HepG2 (cell line): ENCODE data around the gene SLC22A4. TPM values are rescaled to one million over a fixed set of nuclear protein-coding genes. Genes with fewer than 3 reads are reported as not detected.

Source experiments
- AGO2 ChIP-seq: fragments of 200-400 bp; formaldehyde crosslinking; optimal IDR thresholded peaks from 2 replicates; pipeline ENCODE3; 2017; ENCODE audit warnings: mild to moderate bottlenecking, low read depth, low read length, moderate library complexity
- BRD4 ChIP-seq: sonication (generic); formaldehyde crosslinking; IDR thresholded peaks from 2 replicates; pipeline ENCODE4 v1.4.0; 2020; ENCODE audit warnings: missing genetic modification reagents
- ESRRA ChIP-seq: sonication (generic); formaldehyde crosslinking; IDR thresholded peaks from 2 replicates; pipeline ENCODE4 v1.5.1; 2020; ENCODE audit warnings: mild to moderate bottlenecking, low read depth, missing genetic modification reagents
- HDAC1 ChIP-seq: sonication (generic); formaldehyde crosslinking; IDR thresholded peaks from 2 replicates; pipeline ENCODE4 v1.5.1; 2020; ENCODE audit warnings: mild to moderate bottlenecking, missing genetic modification reagents
- HMGXB4 ChIP-seq, 2 experiments: sonication (generic) in 1 of 2; formaldehyde crosslinking in 1 of 2; IDR thresholded peaks; 2 replicates each; pipeline versions ENCODE4 v1.4.0 to v1.6.1; 2018 to 2020; ENCODE audit warnings: missing genetic modification reagents in 2 of 2, borderline replicate concordance in 1 of 2, low read depth in 1 of 2, mild to moderate bottlenecking in 1 of 2, missing biosample characterization in 1 of 2
- HOXD1 ChIP-seq: sonication (generic); formaldehyde crosslinking; IDR thresholded peaks from 2 replicates; pipeline ENCODE4 v1.5.0; 2020; ENCODE audit warnings: missing genetic modification reagents
- KLF9 ChIP-seq: IDR thresholded peaks from 2 replicates; pipeline ENCODE4 v1.6.1; 2016; ENCODE audit warnings: low read depth
- NFE2L2 ChIP-seq: fragments of 150-350 bp; IDR thresholded peaks from 2 replicates; pipeline ENCODE4 v1.6.1; 2014; ENCODE audit warnings: low read length
- PHF8 ChIP-seq: sonication (generic); formaldehyde crosslinking; IDR thresholded peaks from 2 replicates; pipeline ENCODE4 v1.5.0; 2020; ENCODE audit warnings: missing genetic modification reagents
- SOX13 ChIP-seq, 3 experiments: fragments of 450-650 bp in 1 of 3; sonication (generic) in 1 of 3; formaldehyde crosslinking in 1 of 3; IDR thresholded peaks in 2 of 3; conservative IDR thresholded peaks in 1 of 3; 2 replicates each; pipeline versions ENCODE4 v1.5.0 to v1.6.1; 2016 to 2020; ENCODE audit warnings: antibody characterized with exemption in 1 of 3, mild to moderate bottlenecking in 1 of 3, missing compliant biosample characterization in 1 of 3, missing genetic modification reagents in 1 of 3, moderate library complexity in 1 of 3
- TAF15 ChIP-seq: fragments of 200-400 bp; formaldehyde crosslinking; IDR thresholded peaks from one replicate; pipeline ENCODE4 v1.6.1; 2018; ENCODE audit warnings: mild to moderate bottlenecking, low read depth, low read length; ENCODE audit not compliant: poor library complexity, severe bottlenecking
- TBX3 ChIP-seq: fragments of 450-650 bp; IDR thresholded peaks from 2 replicates; pipeline ENCODE4 v1.6.1; 2017; ENCODE audit warnings: antibody characterized with exemption, mild to moderate bottlenecking, inconsistent platforms, borderline replicate concordance
- ZFY ChIP-seq: sonication (generic); formaldehyde crosslinking; IDR thresholded peaks from 2 replicates; pipeline ENCODE4 v1.4.0; 2020; ENCODE audit warnings: missing genetic modification reagents
- ZIK1 ChIP-seq: sonication (generic); formaldehyde crosslinking; IDR thresholded peaks from 2 replicates; pipeline ENCODE4 v1.5.0; 2020; ENCODE audit warnings: mild to moderate bottlenecking, low read depth, missing genetic modification reagents, borderline replicate concordance
- ZKSCAN5 ChIP-seq: sonication (generic); formaldehyde crosslinking; IDR thresholded peaks from 2 replicates; pipeline ENCODE4 v1.5.1; 2020; ENCODE audit warnings: mild to moderate bottlenecking, missing genetic modification reagents
- ZNF331 ChIP-seq: sonication (generic); formaldehyde crosslinking; IDR thresholded peaks from 2 replicates; pipeline ENCODE4 v1.4.0; 2020; ENCODE audit warnings: missing genetic modification reagents
- ZNF350 ChIP-seq: sonication (generic); formaldehyde crosslinking; IDR thresholded peaks from 2 replicates; pipeline ENCODE4 v1.4.0; 2020; ENCODE audit warnings: mild to moderate bottlenecking, low read depth, missing genetic modification reagents, borderline replicate concordance
- ZNF460 ChIP-seq: sonication (generic); formaldehyde crosslinking; IDR thresholded peaks from 2 replicates; pipeline ENCODE4 v1.5.1; 2020; ENCODE audit warnings: missing genetic modification reagents, mild to moderate bottlenecking, borderline replicate concordance
- ZNF543 ChIP-seq: sonication (generic); formaldehyde crosslinking; IDR thresholded peaks from 2 replicates; pipeline ENCODE4 v1.4.0; 2020; ENCODE audit warnings: mild to moderate bottlenecking, missing genetic modification reagents
- ZNF83 ChIP-seq: sonication (generic); formaldehyde crosslinking; IDR thresholded peaks from 2 replicates; pipeline ENCODE4 v1.4.0; 2020; ENCODE audit warnings: missing genetic modification reagents, mild to moderate bottlenecking, borderline replicate concordance
- ZNF850 ChIP-seq: sonication (generic); formaldehyde crosslinking; conservative IDR thresholded peaks from 2 replicates; pipeline ENCODE4 v1.9.0; 2021; ENCODE audit warnings: mild to moderate bottlenecking, missing genetic modification reagents
- polyA plus RNA-seq, 8 experiments: library from polyadenylated mRNA; depleted of rRNA in 3 of 8; stranded (reverse) in 7 of 8; unstranded in 1 of 8; fragments of >200 nt; fragmentation: Illumina TruSeq in 4 of 8; extraction: Trizol in 4 of 8; gene quantifications; 2 replicates each; pipeline versions ENCODE4 v1.2.1 to v1.2.3, GENCODE V29; 2011 to 2016; ENCODE audit warnings: low read depth in 4 of 8, missing spikeins in 1 of 8, mixed read lengths in 1 of 8; ENCODE audit not compliant: insufficient read depth in 1 of 8
- total RNA-seq, 5 experiments: library from RNA; depleted of rRNA; stranded (reverse); fragments of >200 nt; fragmentation: Illumina TruSeq; extraction: Trizol; gene quantifications; 2 replicates each; pipeline ENCODE4 v1.2.3, GENCODE V29; 2016; ENCODE audit warnings: low read depth in 1 of 5
- TF ChIP-seq, protein P1 (sequence below): sonication (generic); formaldehyde crosslinking; IDR thresholded peaks from 2 replicates; pipeline ENCODE4 v1.5.1; 2020; ENCODE audit warnings: mild to moderate bottlenecking, missing genetic modification reagents, borderline replicate concordance

Gene SLC22A4
- total and polyA plus RNA-seq, 2 of the 13 experiments (the other 11 are each of a cell fraction or from before 2014, with no cell fraction given): 0.33 to 0.62 TPM

DNA sequence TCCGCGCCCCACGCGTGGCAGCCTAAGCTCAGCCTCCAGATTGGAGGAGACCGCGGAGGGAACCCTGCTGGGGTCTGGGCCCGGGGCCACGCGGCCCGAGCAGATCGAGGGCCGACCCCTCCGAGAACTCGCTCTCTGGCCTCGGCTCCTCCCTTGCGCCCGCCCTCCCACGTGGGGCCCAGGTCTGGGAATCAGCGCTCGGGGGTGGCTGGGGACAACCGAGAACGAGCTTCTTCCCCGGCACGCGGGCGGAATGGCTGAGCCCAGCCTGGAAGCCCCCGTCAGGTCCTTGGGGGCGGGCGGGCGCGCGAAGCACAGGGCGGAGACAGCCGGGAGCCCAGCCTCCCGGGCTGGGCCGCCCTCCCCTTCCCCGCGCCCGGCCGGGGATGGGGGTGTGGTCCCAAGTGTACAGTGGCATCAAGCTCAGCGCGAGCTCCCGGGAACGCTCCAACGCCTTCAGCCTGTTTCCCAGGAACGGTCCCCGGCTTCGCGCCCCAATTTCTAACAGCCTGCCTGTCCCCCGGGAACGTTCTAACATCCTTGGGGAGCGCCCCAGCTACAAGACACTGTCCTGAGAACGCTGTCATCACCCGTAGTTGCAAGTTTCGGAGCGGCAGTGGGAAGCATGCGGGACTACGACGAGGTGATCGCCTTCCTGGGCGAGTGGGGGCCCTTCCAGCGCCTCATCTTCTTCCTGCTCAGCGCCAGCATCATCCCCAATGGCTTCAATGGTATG lies at the start of gene SLC22A4 (continued):
- TF ChIP-seq HMGXB4 (CRISPR knock-in tag; IDR thresholded peaks at IDR 0.05; ENCODE audit: borderline replicate concordance in 1 of 2, low read depth in 1 of 2) (no peak; a peak in 1 of 4 replicates), ZKSCAN5 (0 out of 2 replicates have a peak, but pooled peaks have one; percentile 27), PHF8 (CRISPR knock-in tag) (peak; percentile 78), ZNF850 (peak; percentile 92), TAF15 (no peak), TBX3 (no peak), SOX13 (IDR thresholded peaks at IDR 0.05) (no peak), SOX13 (CRISPR knock-in tag; conservative IDR thresholded peaks at IDR 0.05 in 1 of 2, IDR thresholded peaks at IDR 0.05 in 1 of 2) (peak in 1 of 2 experiments; percentile 32; a peak in 1 of 4 replicates), ZNF350 (peak; percentile 74; the same call in 1 of the 2 replicates), NFE2L2 (no peak), KLF9 (CRISPR knock-in tag) (peak; percentile 85; the same call in 1 of the 2 replicates), HDAC1 (CRISPR knock-in tag) (peak; percentile 95), ESRRA (CRISPR knock-in tag) (peak; percentile 45; the same call in 1 of the 2 replicates), HOXD1 (CRISPR knock-in tag) (no peak; the same call in none of the 2 replicates), BRD4 (0 out of 2 replicates have a peak, but pooled peaks have one; percentile 40), AGO2 (peak; percentile 57), ZIK1 (CRISPR knock-in tag) (peak; percentile 47; the same call in 1 of the 2 replicates), ZNF331 (CRISPR knock-in tag) (peak; percentile 80), ZNF543 (CRISPR knock-in tag) (peak; percentile 75; the same call in 1 of the 2 replicates), ZFY (CRISPR knock-in tag) (peak; percentile 84), ZNF83 (CRISPR knock-in tag) (no peak; the same call in 1 of the 2 replicates), ZNF460 (CRISPR knock-in tag) (no peak; the same call in 1 of the 2 replicates)
- TF ChIP-seq, protein P1, sequence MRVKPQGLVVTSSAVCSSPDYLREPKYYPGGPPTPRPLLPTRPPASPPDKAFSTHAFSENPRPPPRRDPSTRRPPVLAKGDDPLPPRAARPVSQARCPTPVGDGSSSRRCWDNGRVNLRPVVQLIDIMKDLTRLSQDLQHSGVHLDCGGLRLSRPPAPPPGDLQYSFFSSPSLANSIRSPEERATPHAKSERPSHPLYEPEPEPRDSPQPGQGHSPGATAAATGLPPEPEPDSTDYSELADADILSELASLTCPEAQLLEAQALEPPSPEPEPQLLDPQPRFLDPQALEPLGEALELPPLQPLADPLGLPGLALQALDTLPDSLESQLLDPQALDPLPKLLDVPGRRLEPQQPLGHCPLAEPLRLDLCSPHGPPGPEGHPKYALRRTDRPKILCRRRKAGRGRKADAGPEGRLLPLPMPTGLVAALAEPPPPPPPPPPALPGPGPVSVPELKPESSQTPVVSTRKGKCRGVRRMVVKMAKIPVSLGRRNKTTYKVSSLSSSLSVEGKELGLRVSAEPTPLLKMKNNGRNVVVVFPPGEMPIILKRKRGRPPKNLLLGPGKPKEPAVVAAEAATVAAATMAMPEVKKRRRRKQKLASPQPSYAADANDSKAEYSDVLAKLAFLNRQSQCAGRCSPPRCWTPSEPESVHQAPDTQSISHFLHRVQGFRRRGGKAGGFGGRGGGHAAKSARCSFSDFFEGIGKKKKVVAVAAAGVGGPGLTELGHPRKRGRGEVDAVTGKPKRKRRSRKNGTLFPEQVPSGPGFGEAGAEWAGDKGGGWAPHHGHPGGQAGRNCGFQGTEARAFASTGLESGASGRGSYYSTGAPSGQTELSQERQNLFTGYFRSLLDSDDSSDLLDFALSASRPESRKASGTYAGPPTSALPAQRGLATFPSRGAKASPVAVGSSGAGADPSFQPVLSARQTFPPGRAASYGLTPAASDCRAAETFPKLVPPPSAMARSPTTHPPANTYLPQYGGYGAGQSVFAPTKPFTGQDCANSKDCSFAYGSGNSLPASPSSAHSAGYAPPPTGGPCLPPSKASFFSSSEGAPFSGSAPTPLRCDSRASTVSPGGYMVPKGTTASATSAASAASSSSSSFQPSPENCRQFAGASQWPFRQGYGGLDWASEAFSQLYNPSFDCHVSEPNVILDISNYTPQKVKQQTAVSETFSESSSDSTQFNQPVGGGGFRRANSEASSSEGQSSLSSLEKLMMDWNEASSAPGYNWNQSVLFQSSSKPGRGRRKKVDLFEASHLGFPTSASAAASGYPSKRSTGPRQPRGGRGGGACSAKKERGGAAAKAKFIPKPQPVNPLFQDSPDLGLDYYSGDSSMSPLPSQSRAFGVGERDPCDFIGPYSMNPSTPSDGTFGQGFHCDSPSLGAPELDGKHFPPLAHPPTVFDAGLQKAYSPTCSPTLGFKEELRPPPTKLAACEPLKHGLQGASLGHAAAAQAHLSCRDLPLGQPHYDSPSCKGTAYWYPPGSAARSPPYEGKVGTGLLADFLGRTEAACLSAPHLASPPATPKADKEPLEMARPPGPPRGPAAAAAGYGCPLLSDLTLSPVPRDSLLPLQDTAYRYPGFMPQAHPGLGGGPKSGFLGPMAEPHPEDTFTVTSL (CRISPR knock-in tag): peak; percentile 82
